Panc1 (cell line): Measurements from ENCODE around the gene SAMD1. TPM values are rescaled to one million over a fixed set of nuclear protein-coding genes. Genes with fewer than 3 reads are reported as not detected.

Experiments used
- ATAC-seq: fragments of 200-7000 bp; cut with Tn5 transposase; 2 replicates; pipeline ENCODE4 v1.9.1; 2020; ENCODE audit warnings: mild to moderate bottlenecking, moderate library complexity
- BruUV-seq: library from RNA; stranded (reverse); fragments of 400-500 nt; replicated peaks from 2 replicates; lab custom pipeline; 2021; lab: Mats Ljungman, UMichigan
- CTCF ChIA-PET: fragments of 300-600 bp; sonication (Branson Sonifier 250); formaldehyde crosslinking; loops from one replicate; lab custom pipeline; 2022; ENCODE audit warnings: antibody characterized with exemption; lab: Charles Lee
- POLR2A ChIA-PET: fragments of 300-600 bp; sonication (Branson Sonifier 250); formaldehyde crosslinking; loops from one replicate; lab custom pipeline; 2022; ENCODE audit warnings: antibody characterized with exemption; lab: Charles Lee
- DNase-seq: peaks from one replicate; pipeline ENCODE4 v3.0.0-alpha.2; 2010; ENCODE audit warnings: low read depth, low spot score
- H3K27ac ChIP-seq: 2 replicates; pipeline ENCODE4 v1.5.1; 2011; ENCODE audit warnings: mild to moderate bottlenecking, low read length, inconsistent platforms
- H3K27me3 ChIP-seq: fragments of 200-500 bp; sonication (Bioruptor generic); 2 replicates; pipeline ENCODE4 v1.6.0; 2014; ENCODE audit warnings: low read length, inconsistent platforms; ENCODE audit not compliant: control insufficient read depth, insufficient read depth
- H3K36me3 ChIP-seq: fragments of 200-500 bp; sonication (Bioruptor generic); 2 replicates; pipeline ENCODE4 v1.5.1; 2014; ENCODE audit warnings: inconsistent platforms, mild to moderate bottlenecking, low read length, moderate library complexity; ENCODE audit not compliant: control insufficient read depth, insufficient read depth
- H3K4me1 ChIP-seq: 2 replicates; pipeline ENCODE4 v1.5.1; 2011; ENCODE audit warnings: inconsistent platforms, mild to moderate bottlenecking, low read length, moderate library complexity; ENCODE audit not compliant: control insufficient read depth, insufficient read depth
- H3K4me3 ChIP-seq, 2 experiments: 2 replicates each; pipeline ENCODE4 v1.5.1; 2011 to 2012; ENCODE audit warnings: low read depth in 2 of 2, low read length in 2 of 2, mild to moderate bottlenecking in 2 of 2, inconsistent platforms in 1 of 2, moderate library complexity in 1 of 2
- H3K9me3 ChIP-seq: fragments of 200-500 bp; sonication (Bioruptor generic); 2 replicates; pipeline ENCODE4 v1.5.1; 2014; ENCODE audit warnings: low read depth, mild to moderate bottlenecking, inconsistent platforms, low read length, moderate library complexity; ENCODE audit not compliant: control insufficient read depth, insufficient read depth
- CTCF ChIP-seq: fragments of 450-650 bp; IDR thresholded peaks from 2 replicates; pipeline ENCODE4 v1.5.1; 2017; ENCODE audit warnings: mild to moderate bottlenecking
- POLR2AphosphoS5 ChIP-seq: IDR thresholded peaks from 2 replicates; pipeline ENCODE4 v1.6.1; 2012; ENCODE audit warnings: mild to moderate bottlenecking, low read depth, low read length, moderate library complexity
- REST ChIP-seq, 2 experiments: IDR thresholded peaks; 2 replicates each; pipeline ENCODE4 v1.6.1; 2011 to 2012; ENCODE audit warnings: low read depth in 2 of 2, control low read depth in 1 of 2, low read length in 1 of 2, mild to moderate bottlenecking in 1 of 2, moderate library complexity in 1 of 2; ENCODE audit not compliant: insufficient read depth in 1 of 2
- SIN3A ChIP-seq: IDR thresholded peaks from 2 replicates; pipeline ENCODE4 v1.6.1; 2012; ENCODE audit warnings: low read depth, mild to moderate bottlenecking, low read length, moderate library complexity, borderline replicate concordance; ENCODE audit not compliant: insufficient read depth
- TCF7L2 ChIP-seq: IDR thresholded peaks from 2 replicates; pipeline ENCODE4 v1.6.1; 2011; ENCODE audit warnings: mild to moderate bottlenecking, low read depth, low read length, inconsistent platforms
- in situ Hi-C: cut with HindIII; loops from 2 replicates; pipeline ENCODE4 v1.10.0; 2016; ENCODE audit warnings: low sequenced_read_pairs, low pct_unique_long_range_greater_than_20kb
- intact Hi-C: fragments of 100-400 bp; cut with micrococcal nuclease; formaldehyde crosslinking; loops from one replicate; pipeline ENCODE4 v1.10.0; 2022; ENCODE audit not compliant: unreplicated experiment
- total RNA-seq: library from RNA; stranded (reverse); gene quantifications from one replicate; pipeline ENCODE4 v1.2.1, GENCODE V29; 2021; ENCODE audit not compliant: unreplicated experiment

SAMD1 gene
- total RNA-seq, 1 experiment from 2014 or later, result 82.0 TPM

- intact Hi-C loops (no loop called here), in situ Hi-C loops (no loop called here)
- TF ChIP-seq SIN3A, result no peak
- no peak for TF ChIP-seq REST (IDR thresholded peaks at IDR 0.05; ENCODE audit: insufficient read depth in 1 of 2, low read depth in 2 of 2, low read length in 1 of 2)
- no peak for TF ChIP-seq POLR2AphosphoS5
- TF ChIP-seq TCF7L2, result no peak
- no peak for TF ChIP-seq CTCF
- Histone ChIP-seq H3K27ac (no peak overlapping the region), H3K4me1 (no peaks in the 10 kb centered on the region), H3K4me3 (no peak overlapping the region), H3K27me3 (no peaks in the 10 kb centered on the region), H3K36me3 (no peaks in the 10 kb centered on the region), H3K9me3 (no peaks in the 10 kb centered on the region)
- CTCF ChIA-PET, result no interaction called here
- POLR2A ChIA-PET, result no interaction called here
- DNase-seq (no peak), ATAC-seq (no peak)
- BruUV-seq, result no TSS peak
Measured at GRCh38 chr19:14039181-14039580, 51.4 kb downstream of the SAMD1 start.

Other genes starting within 250 kb of the SAMD1 start
- gene NANOS3, start 213.6 kb downstream of the SAMD1 start, total RNA-seq, result 0.33 TPM
- 6.5 TPM for gene BRME1, start 184.6 kb downstream of the SAMD1 start, total RNA-seq
- 28.0 TPM for gene CC2D1A, start 184.6 kb downstream of the SAMD1 start, total RNA-seq
- gene PODNL1, start 152.3 kb downstream of the SAMD1 start, total RNA-seq, result 1.4 TPM
- gene DCAF15, start 138.2 kb downstream of the SAMD1 start, total RNA-seq, result 38.8 TPM
- gene RFX1, start 84.4 kb downstream of the SAMD1 start, total RNA-seq, result 15.2 TPM
- gene RLN3, start 62.6 kb downstream of the SAMD1 start, total RNA-seq, result not detected
- gene IL27RA, start 59.0 kb downstream of the SAMD1 start, total RNA-seq, result 10.2 TPM
- 0.54 TPM for gene PALM3, start 28.7 kb downstream of the SAMD1 start, total RNA-seq
- gene MISP3, start 18.0 kb downstream of the SAMD1 start, total RNA-seq, result 1.5 TPM
- 0.28 TPM for gene C19orf67, start 5.0 kb downstream of the SAMD1 start, total RNA-seq
- gene PRKACA, start 27.0 kb upstream of the SAMD1 start, total RNA-seq, result 70.8 TPM
- 35.4 TPM for gene ASF1B, start 45.8 kb upstream of the SAMD1 start, total RNA-seq
- gene ADGRL1, start 115.4 kb upstream of the SAMD1 start, total RNA-seq, result 37.7 TPM